K562 (cell line): ENCODE measurements around the gene GOLGA8B. TPM values are rescaled to one million over a fixed set of nuclear protein-coding genes. Genes with fewer than 3 reads are reported as not detected.
A peak's percentile ranks its signal among the peaks of the same experiment; 100 is the strongest.
"Not testable (repeated sequence)": the region's sequence is repeated elsewhere in the genome, so short reads cannot be mapped to it uniquely, and the experiment has no call there.

Experiments used
- ATAC-seq: fragments of 200-7000 bp; cut with Tn5 transposase; 3 replicates; pipeline ENCODE4 v1.9.1; 2020; ENCODE audit warnings: moderate library complexity
- BruUV-seq: library from RNA; stranded (reverse); fragments of 400-500 nt; replicated peaks from 2 replicates; lab custom pipeline; 2021; lab: Mats Ljungman, UMichigan
- CTCF ChIA-PET: fragments of 300-600 bp; formaldehyde crosslinking; extraction: SDS; loops from one replicate; lab custom pipeline; 2021; ENCODE audit warnings: low intra/inter-chr PET ratio; lab: Yijun Ruan, JAX
- POLR2A ChIA-PET: fragments of 300-600, 350-650 bp; sonication (Branson Sonifier 250); formaldehyde crosslinking; extraction: SDS; loops from one replicate; lab custom pipeline; 2021; ENCODE audit warnings: antibody characterized with exemption, inconsistent platforms; lab: Yijun Ruan, JAX
- DNase-seq, 4 experiments: peaks; one replicate each; pipeline versions ENCODE4 v3.0.0 to v3.0.0-alpha.2; 2011 to 2018; ENCODE audit warnings: low spot score in 3 of 4, mixed read lengths in 3 of 4; ENCODE audit errors: extremely low read depth in 1 of 4
- FAIRE-seq: peaks from 2 replicates; lab custom pipeline; 2011; peaks lifted over from hg19 to GRCh38; lab: Jason Lieb, UNC
- H2AFZ ChIP-seq: 2 replicates; pipeline ENCODE4 v1.6.0; 2011; ENCODE audit warnings: low read depth, low read length, control low read depth, inconsistent platforms
- H3K27ac ChIP-seq: fragments of 200-600 bp; 3 replicates; pipeline ENCODE4 v1.8.0; 2011; ENCODE audit warnings: low read depth, mild to moderate bottlenecking, control low read depth, inconsistent platforms, low read length, moderate library complexity, mixed read lengths; ENCODE audit errors: extremely low read depth
- H3K27me3 ChIP-seq, 2 experiments: fragments of 300-600 bp in 1 of 2; 2 replicates in 1 of 2; 3 replicates in 1 of 2; pipeline versions ENCODE4 v1.6.0 to v1.8.0; 2011; ENCODE audit warnings: inconsistent platforms in 2 of 2, low read length in 2 of 2, mild to moderate bottlenecking in 1 of 2, mixed read lengths in 1 of 2, moderate library complexity in 1 of 2; ENCODE audit not compliant: control insufficient read depth in 2 of 2, insufficient read depth in 2 of 2
- H3K36me3 ChIP-seq: fragments of 300-600 bp; 3 replicates; pipeline ENCODE4 v1.8.0; 2011; ENCODE audit warnings: mild to moderate bottlenecking, low read length, inconsistent platforms; ENCODE audit not compliant: control insufficient read depth, insufficient read depth
- H3K4me1 ChIP-seq, 2 experiments: fragments of 200-600 bp in 1 of 2; replicated peaks in 1 of 2; 2 replicates in 1 of 2; 3 replicates in 1 of 2; pipeline versions ENCODE4 v1.5.1 to v1.8.0; 2011; ENCODE audit warnings: inconsistent platforms in 2 of 2, low read length in 2 of 2, mild to moderate bottlenecking in 1 of 2, mixed read lengths in 1 of 2, moderate library complexity in 1 of 2; ENCODE audit not compliant: control insufficient read depth in 2 of 2, insufficient read depth in 2 of 2
- H3K4me2 ChIP-seq: 2 replicates; pipeline ENCODE4 v1.6.1; 2011; ENCODE audit warnings: low read length, control low read depth, inconsistent platforms, mixed read lengths; ENCODE audit not compliant: insufficient read depth
- H3K4me3 ChIP-seq: fragments of 200-600 bp; sonication (generic), shearing (Covaris generic); 2 replicates; pipeline ENCODE4 v1.5.1; 2016; ENCODE audit warnings: control low read depth, inconsistent platforms
- H3K79me2 ChIP-seq: fragments of 200-600 bp; 3 replicates; pipeline ENCODE4 v1.8.0; 2011; ENCODE audit warnings: low read length, inconsistent platforms; ENCODE audit not compliant: control insufficient read depth, insufficient read depth
- H3K9ac ChIP-seq, 2 experiments: 2 replicates each; pipeline versions ENCODE4 v1.6.0 to v1.6.1; 2011; ENCODE audit warnings: low read depth in 2 of 2, low read length in 2 of 2, control low read depth in 1 of 2, inconsistent platforms in 1 of 2, mild to moderate bottlenecking in 1 of 2, mixed read lengths in 1 of 2; ENCODE audit not compliant: insufficient read depth in 1 of 2
- H3K9me1 ChIP-seq: one replicate; pipeline ENCODE4 v1.6.0; 2011; ENCODE audit warnings: inconsistent platforms, mild to moderate bottlenecking, low read length, moderate library complexity; ENCODE audit not compliant: control insufficient read depth, insufficient read depth
- H3K9me3 ChIP-seq: replicated peaks from 2 replicates; pipeline ENCODE4 v1.5.1; 2011; ENCODE audit warnings: low read depth, low read length, inconsistent platforms; ENCODE audit not compliant: control insufficient read depth, insufficient read depth
- H4K20me1 ChIP-seq: replicated peaks from 2 replicates; pipeline ENCODE4 v1.6.1; 2011; ENCODE audit warnings: low read length, inconsistent platforms, mixed read lengths; ENCODE audit not compliant: control insufficient read depth, insufficient read depth
- AFF1 ChIP-seq, 2 experiments: fragments of 450-650 bp; IDR thresholded peaks; 2 replicates each; pipeline ENCODE4 v1.6.1; 2018; ENCODE audit warnings: mild to moderate bottlenecking in 2 of 2, low read depth in 1 of 2; ENCODE audit not compliant: partially characterized antibody in 2 of 2
- WGBS: fragments of 100-300 bp; shearing (Covaris generic); methylation state at CpG from one replicate; pipeline ENCODE4 v1.1.6; 2016; ENCODE audit warnings: low coverage, mixed read lengths; ENCODE audit not compliant: insufficient coverage; ENCODE audit errors: missing lambda C conversion rate; 5-methylcytosine and 5-hydroxymethylcytosine counted together
- in situ Hi-C: fragments of 300-500 bp; cut with MboI; formaldehyde crosslinking; loops from 4 replicates; pipeline ENCODE4 v1.15.0; 2018; ENCODE audit warnings: inconsistent platforms, mixed read lengths
- intact Hi-C: fragments of 100-400 bp; cut with micrococcal nuclease; formaldehyde crosslinking; loops from 2 replicates; pipeline ENCODE4 v1.14.2; 2022
- polyA plus RNA-seq, 8 experiments: library from polyadenylated mRNA; depleted of rRNA in 4 of 8; stranded (reverse) in 5 of 8; unstranded in 3 of 8; fragments of >200 nt; fragmentation: Nextera tagmentation in 2 of 8; fragmentation: Illumina TruSeq in 1 of 8; extraction: Ambion mirVana in 2 of 8; extraction: Trizol in 1 of 8; gene quantifications; 2 replicates each; pipeline versions ENCODE4 v1.2.1 to v1.2.3, GENCODE V29; 2011 to 2014; ENCODE audit warnings: inconsistent platforms in 1 of 8, missing spikeins in 1 of 8
- total RNA-seq, 7 experiments: library from RNA; depleted of rRNA in 6 of 7; stranded (reverse); fragments of >200 nt in 6 of 7; fragmentation: Illumina TruSeq in 2 of 7; extraction: Trizol in 2 of 7; gene quantifications; 2 replicates each; pipeline versions ENCODE4 v1.2.1 to v1.2.3, GENCODE V29; 2011 to 2021; ENCODE audit warnings: low replicate concordance in 1 of 7

The GOLGA8B gene
- total and polyA plus RNA-seq, 9 of the 15 experiments (the other 6 are each of a cell fraction or from before 2014, with no cell fraction given), result 7.9 to 236 (median 54.1) TPM

- in situ Hi-C loops, H3K4me1 ChIP-seq, FAIRE-seq, H3K9ac ChIP-seq, H2AFZ ChIP-seq, H4K20me1 ChIP-seq, CTCF ChIA-PET, H3K9me1 ChIP-seq, H3K36me3 ChIP-seq, POLR2A ChIA-PET, H3K27ac ChIP-seq, ATAC-seq, DNase-seq, BruUV-seq, H3K4me3 ChIP-seq, H3K9me3 ChIP-seq, H3K79me2 ChIP-seq, H3K27me3 ChIP-seq, intact Hi-C loops, H3K4me2 ChIP-seq: not testable (repeated sequence)
- WGBS, result 85% methylated on average over 3 of the region's 3 CpGs
- peak in 1 of 2 experiments; percentile 96 for TF ChIP-seq AFF1 (IDR thresholded peaks at IDR 0.05; ENCODE audit: low read depth in 1 of 2, partially characterized antibody in 2 of 2)
These were observed 49.7 kb upstream of the GOLGA8B start for GRCh38 chr15:34633165-34633564.
